Tibial nerve (tissue), 4 donors: ENCODE data around the gene DISP1. TPM values are rescaled to one million over a fixed set of nuclear protein-coding genes. Genes with fewer than 3 reads are reported as not detected.
"Not testable (repeated sequence)": the region's sequence is repeated elsewhere in the genome, so short reads cannot be mapped to it uniquely, and the experiment has no call there.

Experiments used
- DNase-seq, 2 donors: peaks; one replicate each; pipeline ENCODE4 v3.0.0-alpha.2; 2019; ENCODE audit warnings: low spot score in 2 of 2
- H3K27ac ChIP-seq, 4 donors: fragments of 200-600 bp; sonication (generic) in 3 of 4; one replicate each; pipeline ENCODE4 v1.5.1; 2017 to 2019; ENCODE audit warnings: mild to moderate bottlenecking in 1 of 4
- H3K27me3 ChIP-seq, 2 donors: fragments of 200-600 bp; sonication (generic) in 1 of 2; one replicate each; pipeline versions ENCODE4 v1.5.1 to v1.6.0; 2017 to 2019
- H3K36me3 ChIP-seq, 3 donors: fragments of 200-600 bp; sonication (generic); one replicate each; pipeline ENCODE4 v1.5.1; 2018 to 2019
- H3K4me1 ChIP-seq, 4 donors: fragments of 200-600 bp; sonication (generic) in 3 of 4; one replicate each; pipeline ENCODE4 v1.5.1; 2017 to 2019
- H3K4me3 ChIP-seq, 4 donors: fragments of 200-600 bp; sonication (generic) in 3 of 4; one replicate each; pipeline ENCODE4 v1.5.1; 2017 to 2019; ENCODE audit warnings: mild to moderate bottlenecking in 1 of 4, moderate library complexity in 1 of 4
- H3K9me3 ChIP-seq, 4 donors: fragments of 200-600 bp; sonication (generic) in 3 of 4; one replicate each; pipeline ENCODE4 v1.5.1; 2017 to 2019
- CTCF ChIP-seq, 5 experiments: fragments of 200-600 bp in 3 of 5; fragments of 450-650 bp in 2 of 5; sonication (generic) in 3 of 5; IDR thresholded peaks; one replicate each; pipeline ENCODE4 v1.5.1; 2016 to 2019; ENCODE audit warnings: antibody characterized with exemption in 5 of 5, mild to moderate bottlenecking in 3 of 5, moderate library complexity in 2 of 5
- EP300 ChIP-seq, 2 donors: sonication (generic); formaldehyde crosslinking; IDR thresholded peaks; one replicate each; pipeline ENCODE4 v1.6.1; 2017; ENCODE audit warnings: antibody characterized with exemption in 2 of 2, mild to moderate bottlenecking in 1 of 2
- POLR2A ChIP-seq, 2 donors: fragments of 450-650 bp; IDR thresholded peaks; one replicate each; pipeline ENCODE4 v1.6.1; 2017; ENCODE audit warnings: antibody characterized with exemption in 2 of 2, mild to moderate bottlenecking in 2 of 2, moderate library complexity in 2 of 2
- WGBS, 2 donors: methylation state at CpG; one replicate each; pipeline ENCODE4 v1.1.5; 2018; 5-methylcytosine and 5-hydroxymethylcytosine counted together
- total RNA-seq, 4 donors: library from RNA; depleted of rRNA; stranded (reverse); fragments of >200 nt; gene quantifications; one replicate each; pipeline ENCODE4 v1.1.0, GENCODE V29; 2016

DISP1 gene
- total RNA-seq, 4 donors from 2014 or later, result 10.5 to 16.4 (median 15.7) TPM

GRCh38 chr1:222833356-222833876, 18.6 kb downstream of the DISP1 start:
- WGBS, 2 donors, result 80 to 82% methylated on average over 2 of the region's 2 CpGs
- H3K9me3 ChIP-seq, result no peaks in the 10 kb centered on the region
- DNase-seq, result no peak
- H3K27ac ChIP-seq, result peak overlapping the region in 2 of 4 donors; percentile 4 to 28
- H3K4me3 ChIP-seq, result no peak overlapping the region
- TF ChIP-seq EP300 (IDR thresholded peaks at IDR 0.05) (no peak), CTCF (IDR thresholded peaks at IDR 0.05) (no peak), POLR2A (IDR thresholded peaks at IDR 0.05) (no peak)
- H3K36me3 ChIP-seq, result no peaks in the 10 kb centered on the region
- H3K27me3 ChIP-seq, result no peaks in the 10 kb centered on the region
- H3K4me1 ChIP-seq, result peaks cover 5 to 28% (median 7%) of the 10 kb centered on the region in 4 donors

DNA sequence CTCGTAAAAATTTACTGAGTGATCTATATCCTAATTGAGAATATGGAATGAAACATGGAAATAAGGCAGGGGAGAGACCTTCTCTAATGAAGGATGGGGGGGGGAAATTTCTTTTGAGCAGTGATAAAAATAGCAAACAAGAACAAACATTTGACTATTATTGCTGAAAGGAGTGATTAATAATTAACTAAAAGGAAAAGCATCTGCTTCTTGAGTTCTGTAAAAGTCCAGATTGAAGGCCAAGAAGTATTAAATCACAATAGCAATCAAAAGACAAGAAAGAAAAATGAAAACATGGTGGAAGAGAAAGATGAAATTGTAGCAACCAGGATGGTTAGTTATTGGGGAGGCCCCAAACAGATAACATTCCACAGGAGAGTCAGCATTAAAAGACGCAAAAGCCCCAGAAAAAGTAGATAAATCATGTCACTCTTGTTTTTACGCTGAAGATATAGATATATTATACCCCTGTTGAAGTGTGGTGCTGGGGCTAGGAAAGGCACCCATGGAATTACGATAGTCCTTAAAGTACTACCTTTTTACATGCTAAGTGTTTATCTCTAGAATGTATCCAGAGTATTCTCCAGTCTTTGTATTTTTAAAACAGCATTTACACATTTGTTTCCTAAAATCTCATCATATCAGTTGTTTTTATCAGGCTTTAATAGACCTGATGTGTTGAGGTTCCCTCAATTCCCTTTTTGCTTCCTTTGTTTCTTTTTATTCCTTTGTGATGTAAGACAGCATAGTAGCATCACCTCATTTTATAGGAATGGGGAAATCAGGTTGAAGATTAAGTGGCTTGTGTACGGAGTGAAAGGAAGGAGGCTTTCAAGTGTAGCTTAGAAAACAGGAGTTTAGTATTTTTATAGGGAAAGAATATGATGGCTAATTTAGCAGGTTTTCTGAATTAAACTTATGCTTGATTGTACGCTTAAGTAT, 28.9 kb downstream of the DISP1 start:
- Histone ChIP-seq H3K27ac (peak overlapping the region in 2 of 4 donors; percentile 23 to 51), H3K36me3 (no peaks in the 10 kb centered on the region), H3K4me1 (peaks cover 0 to 21% (median 4%) of the 10 kb centered on the region in 4 donors), H3K27me3 (no peaks in the 10 kb centered on the region), H3K9me3 (no peaks in the 10 kb centered on the region), H3K4me3 (no peak overlapping the region)
- DNase-seq, result no peak
- WGBS, 2 donors, result 81 to 88% methylated on average over 6 of the region's 6 CpGs
- no peak for TF ChIP-seq EP300 (IDR thresholded peaks at IDR 0.05)
- TF ChIP-seq POLR2A (IDR thresholded peaks at IDR 0.05), result no peak
- no peak for TF ChIP-seq CTCF (IDR thresholded peaks at IDR 0.05)

DNA sequence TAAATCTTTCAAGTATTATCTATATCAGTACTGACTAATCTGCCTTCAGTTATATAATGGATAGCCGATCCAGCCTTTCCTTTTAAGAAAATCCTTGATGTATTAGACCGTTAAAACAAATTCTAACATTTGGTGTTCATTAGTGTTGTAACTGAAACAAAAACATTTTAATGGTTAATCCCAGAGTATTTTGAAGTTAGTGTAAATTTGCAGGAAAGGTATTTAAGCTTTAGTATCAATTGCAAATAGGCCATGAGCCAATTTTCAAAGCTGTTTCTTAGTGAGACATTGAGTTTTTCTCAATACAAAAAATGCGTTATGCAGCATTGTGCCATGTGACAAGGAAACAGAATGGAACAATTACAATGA, 29.6 kb downstream of the DISP1 start:
- Histone ChIP-seq H3K9me3 (no peaks in the 10 kb centered on the region), H3K27ac (peak overlapping the region in 2 of 4 donors; percentile 23 to 51), H3K27me3 (no peaks in the 10 kb centered on the region), H3K4me1 (peaks cover 0 to 21% (median 4%) of the 10 kb centered on the region in 4 donors), H3K4me3 (no peak overlapping the region), H3K36me3 (no peaks in the 10 kb centered on the region)
- TF ChIP-seq CTCF (IDR thresholded peaks at IDR 0.05) (no peak), POLR2A (IDR thresholded peaks at IDR 0.05) (no peak), EP300 (IDR thresholded peaks at IDR 0.05) (no peak)
- DNase-seq, result no peak
- 57 to 62% methylated on average over 3 of the region's 3 CpGs for WGBS, 2 donors

GRCh38 chr1:222845763-222846162, 30.9 kb downstream of the DISP1 start:
- no peaks in the 10 kb centered on the region for H3K9me3 ChIP-seq

GRCh38 chr1:222850550-222850949, 35.7 kb downstream of the DISP1 start:
- DNase-seq, H3K27me3 ChIP-seq, H3K4me1 ChIP-seq, H3K4me3 ChIP-seq, H3K36me3 ChIP-seq, H3K9me3 ChIP-seq, H3K27ac ChIP-seq: not testable (repeated sequence)

More at GRCh38 chr1:222845763-222846162, 30.9 kb downstream of the DISP1 start:
- no peak overlapping the region for H3K27ac ChIP-seq
- no peak for TF ChIP-seq EP300 (IDR thresholded peaks at IDR 0.05)
- no peak for TF ChIP-seq POLR2A (IDR thresholded peaks at IDR 0.05)
- TF ChIP-seq CTCF (IDR thresholded peaks at IDR 0.05), result no peak
- H3K4me1 ChIP-seq, result peaks cover 0 to 21% (median 4%) of the 10 kb centered on the region in 4 donors
- H3K4me3 ChIP-seq, result no peak overlapping the region
- H3K27me3 ChIP-seq, result no peaks in the 10 kb centered on the region
- no peak for DNase-seq
- no peaks in the 10 kb centered on the region for H3K36me3 ChIP-seq
